ENCODE results near the gene TMEM245. TPM values are rescaled to one million over a fixed set of nuclear protein-coding genes. Genes with fewer than 3 reads are reported as not detected.
A peak's percentile ranks its signal among the peaks of the same experiment; 100 is the strongest.

The TMEM245 gene
- total and polyA plus RNA-seq, 2 of the 13 experiments (the other 11 are each of a cell fraction or from before 2014, with no cell fraction given) = 53.5 to 55.4 TPM

DNA sequence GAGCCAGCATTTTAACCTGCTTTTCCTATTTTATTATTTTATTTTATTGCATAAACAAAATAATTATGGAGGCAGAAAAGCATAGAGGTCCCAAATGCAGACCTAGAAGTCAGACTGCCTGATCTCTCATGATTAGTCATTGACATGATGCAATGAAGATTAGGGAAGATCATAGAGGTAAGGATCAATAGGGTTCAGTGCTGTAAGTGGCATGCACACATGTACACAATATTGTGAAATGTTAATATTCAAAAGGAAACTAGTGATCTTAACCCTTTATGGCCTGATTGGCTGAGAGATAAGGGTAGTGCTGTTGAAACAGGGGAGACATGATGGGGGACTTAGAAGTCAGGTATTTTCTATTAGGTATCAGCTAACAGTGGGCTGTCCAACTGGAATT, 48.4 kb upstream of the TMEM245 start (continued):
- TF ChIP-seq, protein P1, sequence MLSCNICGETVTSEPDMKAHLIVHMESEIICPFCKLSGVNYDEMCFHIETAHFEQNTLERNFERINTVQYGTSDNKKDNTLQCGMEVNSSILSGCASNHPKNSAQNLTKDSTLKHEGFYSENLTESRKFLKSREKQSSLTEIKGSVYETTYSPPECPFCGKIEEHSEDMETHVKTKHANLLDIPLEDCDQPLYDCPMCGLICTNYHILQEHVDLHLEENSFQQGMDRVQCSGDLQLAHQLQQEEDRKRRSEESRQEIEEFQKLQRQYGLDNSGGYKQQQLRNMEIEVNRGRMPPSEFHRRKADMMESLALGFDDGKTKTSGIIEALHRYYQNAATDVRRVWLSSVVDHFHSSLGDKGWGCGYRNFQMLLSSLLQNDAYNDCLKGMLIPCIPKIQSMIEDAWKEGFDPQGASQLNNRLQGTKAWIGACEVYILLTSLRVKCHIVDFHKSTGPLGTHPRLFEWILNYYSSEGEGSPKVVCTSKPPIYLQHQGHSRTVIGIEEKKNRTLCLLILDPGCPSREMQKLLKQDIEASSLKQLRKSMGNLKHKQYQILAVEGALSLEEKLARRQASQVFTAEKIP (CRISPR knock-in tag; IDR thresholded peaks at IDR 0.05; ENCODE audit: borderline replicate concordance) = no peak
- TF ChIP-seq, protein P2, sequence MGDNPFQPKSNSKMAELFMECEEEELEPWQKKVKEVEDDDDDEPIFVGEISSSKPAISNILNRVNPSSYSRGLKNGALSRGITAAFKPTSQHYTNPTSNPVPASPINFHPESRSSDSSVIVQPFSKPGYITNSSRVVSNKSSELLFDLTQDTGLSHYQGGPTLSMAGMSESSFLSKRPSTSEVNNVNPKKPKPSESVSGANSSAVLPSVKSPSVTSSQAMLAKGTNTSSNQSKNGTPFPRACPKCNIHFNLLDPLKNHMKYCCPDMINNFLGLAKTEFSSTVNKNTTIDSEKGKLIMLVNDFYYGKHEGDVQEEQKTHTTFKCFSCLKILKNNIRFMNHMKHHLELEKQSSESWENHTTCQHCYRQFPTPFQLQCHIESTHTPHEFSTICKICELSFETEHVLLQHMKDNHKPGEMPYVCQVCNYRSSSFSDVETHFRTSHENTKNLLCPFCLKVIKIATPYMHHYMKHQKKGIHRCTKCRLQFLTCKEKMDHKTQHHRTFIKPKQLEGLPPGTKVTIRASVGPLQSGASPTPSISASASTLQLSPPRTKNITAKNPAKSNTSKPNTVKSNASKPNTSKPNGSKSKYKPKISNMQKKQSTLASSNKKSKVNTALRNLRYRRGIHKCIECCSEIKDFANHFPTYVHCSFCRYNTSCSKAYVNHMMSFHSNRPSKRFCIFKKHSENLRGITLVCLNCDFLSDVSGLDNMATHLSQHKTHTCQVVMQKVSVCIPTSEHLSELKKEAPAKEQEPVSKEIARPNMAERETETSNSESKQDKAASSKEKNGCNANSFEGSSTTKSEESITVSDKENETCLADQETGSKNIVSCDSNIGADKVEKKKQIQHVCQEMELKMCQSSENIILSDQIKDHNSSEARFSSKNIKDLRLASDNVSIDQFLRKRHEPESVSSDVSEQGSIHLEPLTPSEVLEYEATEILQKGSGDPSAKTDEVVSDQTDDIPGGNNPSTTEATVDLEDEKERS (CRISPR knock-in tag; IDR thresholded peaks at IDR 0.05) = no peak
- no peak for TF ChIP-seq ZFAT (CRISPR knock-in tag; conservative IDR thresholded peaks at IDR 0.05)
- no peak for TF ChIP-seq STAT5B (CRISPR knock-in tag; IDR thresholded peaks at IDR 0.05)
- TF ChIP-seq ZNF225 (CRISPR knock-in tag; IDR thresholded peaks at IDR 0.05) = no peak
- no peak for TF ChIP-seq SMYD3 (CRISPR knock-in tag; IDR thresholded peaks at IDR 0.05)
- no peak for TF ChIP-seq SETDB1 (CRISPR knock-in tag; IDR thresholded peaks at IDR 0.05; ENCODE audit: borderline replicate concordance)
- TF ChIP-seq, protein P3, sequence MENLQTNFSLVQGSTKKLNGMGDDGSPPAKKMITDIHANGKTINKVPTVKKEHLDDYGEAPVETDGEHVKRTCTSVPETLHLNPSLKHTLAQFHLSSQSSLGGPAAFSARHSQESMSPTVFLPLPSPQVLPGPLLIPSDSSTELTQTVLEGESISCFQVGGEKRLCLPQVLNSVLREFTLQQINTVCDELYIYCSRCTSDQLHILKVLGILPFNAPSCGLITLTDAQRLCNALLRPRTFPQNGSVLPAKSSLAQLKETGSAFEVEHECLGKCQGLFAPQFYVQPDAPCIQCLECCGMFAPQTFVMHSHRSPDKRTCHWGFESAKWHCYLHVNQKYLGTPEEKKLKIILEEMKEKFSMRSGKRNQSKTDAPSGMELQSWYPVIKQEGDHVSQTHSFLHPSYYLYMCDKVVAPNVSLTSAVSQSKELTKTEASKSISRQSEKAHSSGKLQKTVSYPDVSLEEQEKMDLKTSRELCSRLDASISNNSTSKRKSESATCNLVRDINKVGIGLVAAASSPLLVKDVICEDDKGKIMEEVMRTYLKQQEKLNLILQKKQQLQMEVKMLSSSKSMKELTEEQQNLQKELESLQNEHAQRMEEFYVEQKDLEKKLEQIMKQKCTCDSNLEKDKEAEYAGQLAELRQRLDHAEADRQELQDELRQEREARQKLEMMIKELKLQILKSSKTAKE (CRISPR knock-in tag; IDR thresholded peaks at IDR 0.05; ENCODE audit: borderline replicate concordance) = no peak
- TF ChIP-seq, protein P4, sequence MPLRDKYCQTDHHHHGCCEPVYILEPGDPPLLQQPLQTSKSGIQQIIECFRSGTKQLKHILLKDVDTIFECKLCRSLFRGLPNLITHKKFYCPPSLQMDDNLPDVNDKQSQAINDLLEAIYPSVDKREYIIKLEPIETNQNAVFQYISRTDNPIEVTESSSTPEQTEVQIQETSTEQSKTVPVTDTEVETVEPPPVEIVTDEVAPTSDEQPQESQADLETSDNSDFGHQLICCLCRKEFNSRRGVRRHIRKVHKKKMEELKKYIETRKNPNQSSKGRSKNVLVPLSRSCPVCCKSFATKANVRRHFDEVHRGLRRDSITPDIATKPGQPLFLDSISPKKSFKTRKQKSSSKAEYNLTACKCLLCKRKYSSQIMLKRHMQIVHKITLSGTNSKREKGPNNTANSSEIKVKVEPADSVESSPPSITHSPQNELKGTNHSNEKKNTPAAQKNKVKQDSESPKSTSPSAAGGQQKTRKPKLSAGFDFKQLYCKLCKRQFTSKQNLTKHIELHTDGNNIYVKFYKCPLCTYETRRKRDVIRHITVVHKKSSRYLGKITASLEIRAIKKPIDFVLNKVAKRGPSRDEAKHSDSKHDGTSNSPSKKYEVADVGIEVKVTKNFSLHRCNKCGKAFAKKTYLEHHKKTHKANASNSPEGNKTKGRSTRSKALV (CRISPR knock-in tag; IDR thresholded peaks at IDR 0.05) = no peak
- no peak for TF ChIP-seq CREB1 (IDR thresholded peaks at IDR 0.05)
- 0 out of 2 replicates have a peak, but pooled peaks have one; percentile 28 for TF ChIP-seq CREB1 (CRISPR knock-in tag; IDR thresholded peaks at IDR 0.05)
- no peak for TF ChIP-seq CENPX (CRISPR knock-in tag; IDR thresholded peaks at IDR 0.05)
- TF ChIP-seq, protein P5, sequence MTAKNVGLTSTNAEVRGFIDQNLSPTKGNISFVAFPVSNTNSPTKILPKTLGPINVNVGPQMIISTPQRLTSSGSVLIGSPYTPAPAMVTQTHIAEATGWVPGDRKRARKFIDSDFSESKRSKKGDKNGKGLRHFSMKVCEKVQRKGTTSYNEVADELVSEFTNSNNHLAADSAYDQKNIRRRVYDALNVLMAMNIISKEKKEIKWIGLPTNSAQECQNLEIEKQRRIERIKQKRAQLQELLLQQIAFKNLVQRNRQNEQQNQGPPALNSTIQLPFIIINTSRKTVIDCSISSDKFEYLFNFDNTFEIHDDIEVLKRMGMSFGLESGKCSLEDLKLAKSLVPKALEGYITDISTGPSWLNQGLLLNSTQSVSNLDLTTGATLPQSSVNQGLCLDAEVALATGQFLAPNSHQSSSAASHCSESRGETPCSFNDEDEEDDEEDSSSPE (CRISPR knock-in tag; IDR thresholded peaks at IDR 0.05) = no peak
- TF ChIP-seq ZNF619 (CRISPR knock-in tag; IDR thresholded peaks at IDR 0.05) = no peak
- 0 out of 2 replicates have a peak, but pooled peaks have one; percentile 21 for TF ChIP-seq NCOR1 (IDR thresholded peaks at IDR 0.05; ENCODE audit: borderline replicate concordance, low read length)
- TF ChIP-seq THAP11 (CRISPR knock-in tag; IDR thresholded peaks at IDR 0.05) = peak; percentile 52; the same call in 1 of the 2 replicates
- peak; percentile 25; the same call in 1 of the 2 replicates for TF ChIP-seq HNF4A (CRISPR knock-in tag; IDR thresholded peaks at IDR 0.05)
- TF ChIP-seq ESRRA (CRISPR knock-in tag; IDR thresholded peaks at IDR 0.05; ENCODE audit: low read depth) = no peak
- TF ChIP-seq FOXA1 (IDR thresholded peaks at IDR 0.05) = no peak
- TF ChIP-seq FOXA1 (CRISPR knock-in tag; IDR thresholded peaks at IDR 0.05) = peak; percentile 17; the same call in 1 of the 2 replicates
- TF ChIP-seq KLF16 (CRISPR knock-in tag; IDR thresholded peaks at IDR 0.05) = 0 out of 4 replicates have a peak, but pooled peaks of 1 of the 2 experiments have one; percentile 40
- TF ChIP-seq SMC3 (IDR thresholded peaks at IDR 0.05; ENCODE audit: low read length) = peak; percentile 2; the same call in 1 of the 2 replicates

All from HepG2 (cell line).